C4-2B (cell line): Measurements from ENCODE around the gene FRK.

Source experiments
- CTCF ChIP-seq: fragments of 450-650 bp; conservative IDR thresholded peaks from 2 replicates; pipeline ENCODE4 v1.5.1; 2017; ENCODE audit warnings: mild to moderate bottlenecking
- ZFX ChIP-seq: fragments of 450-650 bp; IDR thresholded peaks from 2 replicates; pipeline ENCODE4 v1.6.1; 2017

DNA sequence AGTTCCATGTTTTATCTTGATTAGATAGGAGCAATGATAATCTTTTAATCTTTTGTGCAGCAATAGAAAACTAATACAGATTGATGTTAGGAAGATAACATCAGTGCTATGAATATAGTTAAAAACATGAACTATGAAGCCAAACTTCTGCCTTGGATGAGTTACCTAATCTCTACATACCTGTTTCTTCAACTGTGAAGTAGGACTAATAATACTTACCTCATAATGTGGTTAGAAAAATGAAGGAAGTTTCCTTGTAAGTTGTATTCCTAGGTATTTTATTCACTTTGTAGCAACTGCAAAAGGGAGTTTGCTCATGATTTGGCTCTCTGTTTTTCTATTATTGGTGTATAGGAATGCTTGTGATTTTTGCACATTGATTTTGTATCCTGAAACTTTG, 111.9 kb downstream of the FRK start:
- TF ChIP-seq CTCF (no peak), ZFX (no peak)
